Measurements from ENCODE around the gene ZNF619.

ZNF619 gene

DNA sequence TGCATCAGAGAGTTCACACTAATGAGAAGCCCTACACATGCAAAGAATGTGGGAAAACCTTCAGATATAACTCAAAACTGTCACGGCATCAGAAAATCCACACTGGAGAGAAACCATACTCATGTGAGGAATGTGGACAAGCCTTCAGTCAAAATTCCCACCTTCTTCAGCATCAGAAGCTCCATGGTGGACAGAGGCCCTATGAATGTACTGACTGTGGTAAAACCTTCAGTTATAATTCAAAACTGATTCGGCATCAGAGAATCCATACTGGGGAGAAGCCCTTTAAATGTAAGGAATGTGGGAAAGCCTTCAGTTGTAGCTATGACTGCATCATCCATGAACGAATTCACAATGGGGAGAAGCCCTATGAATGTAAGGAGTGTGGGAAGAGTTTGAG, 10.2 kb downstream of the ZNF619 start:
- TF ChIP-seq, protein P1, sequence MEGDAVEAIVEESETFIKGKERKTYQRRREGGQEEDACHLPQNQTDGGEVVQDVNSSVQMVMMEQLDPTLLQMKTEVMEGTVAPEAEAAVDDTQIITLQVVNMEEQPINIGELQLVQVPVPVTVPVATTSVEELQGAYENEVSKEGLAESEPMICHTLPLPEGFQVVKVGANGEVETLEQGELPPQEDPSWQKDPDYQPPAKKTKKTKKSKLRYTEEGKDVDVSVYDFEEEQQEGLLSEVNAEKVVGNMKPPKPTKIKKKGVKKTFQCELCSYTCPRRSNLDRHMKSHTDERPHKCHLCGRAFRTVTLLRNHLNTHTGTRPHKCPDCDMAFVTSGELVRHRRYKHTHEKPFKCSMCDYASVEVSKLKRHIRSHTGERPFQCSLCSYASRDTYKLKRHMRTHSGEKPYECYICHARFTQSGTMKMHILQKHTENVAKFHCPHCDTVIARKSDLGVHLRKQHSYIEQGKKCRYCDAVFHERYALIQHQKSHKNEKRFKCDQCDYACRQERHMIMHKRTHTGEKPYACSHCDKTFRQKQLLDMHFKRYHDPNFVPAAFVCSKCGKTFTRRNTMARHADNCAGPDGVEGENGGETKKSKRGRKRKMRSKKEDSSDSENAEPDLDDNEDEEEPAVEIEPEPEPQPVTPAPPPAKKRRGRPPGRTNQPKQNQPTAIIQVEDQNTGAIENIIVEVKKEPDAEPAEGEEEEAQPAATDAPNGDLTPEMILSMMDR (IDR thresholded peaks at IDR 0.05; ENCODE audit: extremely low read depth, insufficient read depth, missing control alignments), result no peak
- in situ Hi-C loops (cut with MboI; ENCODE audit: low pct_unique_long_range_greater_than_20kb, low sequenced_read_pairs, unreplicated experiment), result no loop called here
- DNase-seq (ENCODE audit: low spot score), result no peak

DNA sequence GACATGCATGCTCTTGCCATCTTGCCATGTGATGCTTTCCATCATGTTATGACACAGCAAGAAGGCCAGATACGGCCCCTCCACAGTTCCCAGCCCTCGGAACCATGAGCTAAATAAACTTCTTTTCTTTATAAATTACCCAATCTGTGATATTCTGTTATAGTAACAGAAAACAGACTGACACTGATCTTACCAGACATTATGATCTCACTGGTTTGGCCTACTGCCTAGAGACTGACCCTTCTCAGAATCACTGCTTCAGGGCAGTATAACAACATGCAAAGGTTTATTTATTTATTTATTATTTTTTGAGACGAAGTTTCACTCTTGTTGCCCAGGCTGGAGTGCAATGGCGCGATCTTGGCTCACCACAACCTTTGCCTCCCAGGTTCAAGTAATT, 14.0 kb downstream of the ZNF619 start:
- in situ Hi-C loops (cut with MboI; ENCODE audit: low pct_unique_long_range_greater_than_20kb, low sequenced_read_pairs, unreplicated experiment), result no loop called here
- TF ChIP-seq, protein P1 (IDR thresholded peaks at IDR 0.05; ENCODE audit: extremely low read depth, insufficient read depth, missing control alignments), result no peak
- DNase-seq (ENCODE audit: low spot score), result no peak

DNA sequence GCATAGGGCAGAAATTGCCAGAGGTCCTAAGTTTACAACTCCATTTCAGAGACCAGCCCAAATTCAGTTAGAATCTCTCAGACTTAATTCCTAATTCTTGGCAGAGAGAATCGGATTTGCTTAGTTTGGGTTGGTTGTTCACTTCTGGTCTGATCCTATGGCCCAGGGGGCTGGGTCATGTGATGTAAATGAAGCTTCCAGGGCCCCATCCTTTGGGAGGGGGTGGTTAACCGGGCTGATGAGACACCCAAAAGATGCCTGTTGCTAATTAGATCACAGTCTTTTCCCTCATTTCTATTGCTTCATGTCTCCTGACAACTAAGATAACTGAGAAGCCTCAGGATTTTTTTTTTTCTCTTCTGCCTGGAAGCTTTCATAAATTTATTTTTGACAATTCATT, 17.8 kb downstream of the ZNF619 start:
- no peak for DNase-seq (ENCODE audit: low spot score)
- in situ Hi-C loops (cut with MboI; ENCODE audit: low pct_unique_long_range_greater_than_20kb, low sequenced_read_pairs, unreplicated experiment), result no loop called here
- TF ChIP-seq, protein P1 (IDR thresholded peaks at IDR 0.05; ENCODE audit: extremely low read depth, insufficient read depth, missing control alignments), result no peak

DNA sequence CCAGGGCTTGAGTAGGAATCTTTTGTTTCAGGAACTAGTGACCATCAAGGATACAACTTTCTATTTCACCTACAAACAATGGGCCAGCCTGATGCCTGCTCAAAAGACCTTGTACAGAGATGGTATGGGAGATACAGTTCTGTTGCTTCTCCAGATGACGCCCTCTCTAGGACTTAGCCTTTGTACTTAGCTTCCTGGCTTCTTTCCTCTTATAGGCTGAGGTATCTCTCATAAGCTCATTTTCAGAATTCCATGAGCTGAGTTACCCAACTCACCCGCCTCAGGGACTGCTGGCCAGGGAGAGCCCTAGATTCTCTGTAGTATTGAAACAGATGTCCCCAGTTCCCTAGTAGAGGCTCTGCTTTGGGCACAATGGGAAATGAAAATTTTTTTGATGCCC, 20.4 kb downstream of the ZNF619 start:
- in situ Hi-C loops (cut with MboI; ENCODE audit: low pct_unique_long_range_greater_than_20kb, low sequenced_read_pairs, unreplicated experiment), result no loop called here
- TF ChIP-seq, protein P1 (IDR thresholded peaks at IDR 0.05; ENCODE audit: extremely low read depth, insufficient read depth, missing control alignments), result no peak
- DNase-seq (ENCODE audit: low spot score), result no peak

DNA sequence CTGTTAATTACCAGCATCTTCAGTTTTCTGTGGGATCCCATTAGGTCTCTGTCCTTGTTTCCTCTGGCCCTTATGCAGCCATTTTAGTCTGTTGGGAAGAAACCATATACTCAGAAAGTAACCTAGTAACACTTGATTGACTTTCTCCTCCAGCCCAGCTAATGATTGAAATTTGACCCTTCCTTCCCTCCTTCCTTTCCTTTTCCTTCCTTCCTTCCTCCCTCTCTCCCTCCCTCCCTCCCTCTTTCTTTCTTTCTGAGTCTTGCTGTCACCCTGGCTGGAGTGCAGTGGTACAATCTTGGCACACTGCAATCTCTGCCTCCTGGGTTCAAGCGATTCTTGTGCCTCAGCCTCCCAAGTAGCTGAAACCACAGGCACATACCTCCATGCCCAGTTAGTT, 23.0 kb downstream of the ZNF619 start:
- TF ChIP-seq, protein P1 (IDR thresholded peaks at IDR 0.05; ENCODE audit: extremely low read depth, insufficient read depth, missing control alignments), result no peak
- no peak for DNase-seq (ENCODE audit: low spot score)
- in situ Hi-C loops (cut with MboI; ENCODE audit: low pct_unique_long_range_greater_than_20kb, low sequenced_read_pairs, unreplicated experiment), result no loop called here

DNA sequence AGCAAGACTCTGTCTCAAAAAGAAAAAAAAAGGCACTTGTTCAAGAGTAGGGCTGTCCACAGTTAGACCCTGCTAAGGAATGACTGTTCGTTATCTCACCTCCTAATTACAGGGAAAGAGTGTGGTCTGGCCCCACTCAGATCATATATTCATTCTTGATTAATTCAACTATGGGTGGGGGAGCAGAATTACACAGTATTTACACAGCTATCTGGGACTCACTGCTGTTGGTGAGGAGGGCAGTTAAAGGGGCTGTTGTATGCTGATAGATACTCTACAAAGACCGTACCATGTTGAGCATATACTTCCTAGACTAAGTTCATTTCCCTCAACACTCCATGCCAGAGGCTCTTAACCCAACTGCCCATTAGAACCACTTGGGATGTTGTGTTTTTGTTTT, 25.1 kb downstream of the ZNF619 start:
- TF ChIP-seq, protein P1 (IDR thresholded peaks at IDR 0.05; ENCODE audit: extremely low read depth, insufficient read depth, missing control alignments), result no peak
- in situ Hi-C loops (cut with MboI; ENCODE audit: low pct_unique_long_range_greater_than_20kb, low sequenced_read_pairs, unreplicated experiment), result no loop called here
- DNase-seq (ENCODE audit: low spot score), result no peak

Measured in GM13977 (cell line).